Panc1 (cell line): ENCODE results near the gene H3-3A. TPM values are rescaled to one million over a fixed set of nuclear protein-coding genes. Genes with fewer than 3 reads are reported as not detected.

ENCODE experiments used
- ATAC-seq: fragments of 200-7000 bp; cut with Tn5 transposase; 2 replicates; pipeline ENCODE4 v1.9.1; 2020; ENCODE audit warnings: mild to moderate bottlenecking, moderate library complexity
- BruUV-seq: library from RNA; stranded (reverse); fragments of 400-500 nt; replicated peaks from 2 replicates; lab custom pipeline; 2021; lab: Mats Ljungman, UMichigan
- CTCF ChIA-PET: fragments of 300-600 bp; sonication (Branson Sonifier 250); formaldehyde crosslinking; loops from one replicate; lab custom pipeline; 2022; ENCODE audit warnings: antibody characterized with exemption; lab: Charles Lee
- POLR2A ChIA-PET: fragments of 300-600 bp; sonication (Branson Sonifier 250); formaldehyde crosslinking; loops from one replicate; lab custom pipeline; 2022; ENCODE audit warnings: antibody characterized with exemption; lab: Charles Lee
- DNase-seq: peaks from one replicate; pipeline ENCODE4 v3.0.0-alpha.2; 2010; ENCODE audit warnings: low read depth, low spot score
- H3K27ac ChIP-seq: 2 replicates; pipeline ENCODE4 v1.5.1; 2011; ENCODE audit warnings: mild to moderate bottlenecking, low read length, inconsistent platforms
- H3K27me3 ChIP-seq: fragments of 200-500 bp; sonication (Bioruptor generic); 2 replicates; pipeline ENCODE4 v1.6.0; 2014; ENCODE audit warnings: low read length, inconsistent platforms; ENCODE audit not compliant: control insufficient read depth, insufficient read depth
- H3K36me3 ChIP-seq: fragments of 200-500 bp; sonication (Bioruptor generic); 2 replicates; pipeline ENCODE4 v1.5.1; 2014; ENCODE audit warnings: inconsistent platforms, mild to moderate bottlenecking, low read length, moderate library complexity; ENCODE audit not compliant: control insufficient read depth, insufficient read depth
- H3K4me1 ChIP-seq: 2 replicates; pipeline ENCODE4 v1.5.1; 2011; ENCODE audit warnings: inconsistent platforms, mild to moderate bottlenecking, low read length, moderate library complexity; ENCODE audit not compliant: control insufficient read depth, insufficient read depth
- H3K4me3 ChIP-seq, 2 experiments: 2 replicates each; pipeline ENCODE4 v1.5.1; 2011 to 2012; ENCODE audit warnings: low read depth in 2 of 2, low read length in 2 of 2, mild to moderate bottlenecking in 2 of 2, inconsistent platforms in 1 of 2, moderate library complexity in 1 of 2
- H3K9me3 ChIP-seq: fragments of 200-500 bp; sonication (Bioruptor generic); 2 replicates; pipeline ENCODE4 v1.5.1; 2014; ENCODE audit warnings: low read depth, mild to moderate bottlenecking, inconsistent platforms, low read length, moderate library complexity; ENCODE audit not compliant: control insufficient read depth, insufficient read depth
- CTCF ChIP-seq: fragments of 450-650 bp; IDR thresholded peaks from 2 replicates; pipeline ENCODE4 v1.5.1; 2017; ENCODE audit warnings: mild to moderate bottlenecking
- POLR2AphosphoS5 ChIP-seq: IDR thresholded peaks from 2 replicates; pipeline ENCODE4 v1.6.1; 2012; ENCODE audit warnings: mild to moderate bottlenecking, low read depth, low read length, moderate library complexity
- REST ChIP-seq, 2 experiments: IDR thresholded peaks; 2 replicates each; pipeline ENCODE4 v1.6.1; 2011 to 2012; ENCODE audit warnings: low read depth in 2 of 2, control low read depth in 1 of 2, low read length in 1 of 2, mild to moderate bottlenecking in 1 of 2, moderate library complexity in 1 of 2; ENCODE audit not compliant: insufficient read depth in 1 of 2
- SIN3A ChIP-seq: IDR thresholded peaks from 2 replicates; pipeline ENCODE4 v1.6.1; 2012; ENCODE audit warnings: low read depth, mild to moderate bottlenecking, low read length, moderate library complexity, borderline replicate concordance; ENCODE audit not compliant: insufficient read depth
- TCF7L2 ChIP-seq: IDR thresholded peaks from 2 replicates; pipeline ENCODE4 v1.6.1; 2011; ENCODE audit warnings: mild to moderate bottlenecking, low read depth, low read length, inconsistent platforms
- in situ Hi-C: cut with HindIII; loops from 2 replicates; pipeline ENCODE4 v1.10.0; 2016; ENCODE audit warnings: low sequenced_read_pairs, low pct_unique_long_range_greater_than_20kb
- intact Hi-C: fragments of 100-400 bp; cut with micrococcal nuclease; formaldehyde crosslinking; loops from one replicate; pipeline ENCODE4 v1.10.0; 2022; ENCODE audit not compliant: unreplicated experiment
- total RNA-seq: library from RNA; stranded (reverse); gene quantifications from one replicate; pipeline ENCODE4 v1.2.1, GENCODE V29; 2021; ENCODE audit not compliant: unreplicated experiment

Gene H3-3A
- total RNA-seq, 1 experiment from 2014 or later: 404 TPM

- Histone ChIP-seq H3K27ac (no peak overlapping the region), H3K4me1 (no peaks in the 10 kb centered on the region), H3K27me3 (no peaks in the 10 kb centered on the region), H3K4me3 (no peak overlapping the region), H3K36me3 (no peaks in the 10 kb centered on the region), H3K9me3 (no peaks in the 10 kb centered on the region)
- ChIA-PET CTCF (no interaction called here), POLR2A (interaction anchor here (0.9 kb wide), 1 partner anchor 30 kb away, joined by 3 read pairs; no protein-coding TSS in a partner anchor)
- TF ChIP-seq TCF7L2 (no peak), REST (IDR thresholded peaks at IDR 0.05; ENCODE audit: insufficient read depth in 1 of 2, low read depth in 2 of 2, low read length in 1 of 2) (no peak), SIN3A (no peak), POLR2AphosphoS5 (no peak), CTCF (no peak)
- DNase-seq (no peak), ATAC-seq (no peak)
- intact Hi-C loops: loop anchor here (10.0 kb wide), 1 partner anchor 728 kb away; no protein-coding TSS in a partner anchor
- no TSS peak for BruUV-seq
- in situ Hi-C loops: no loop called here
These were observed 35.7 kb upstream of the H3-3A start for GRCh38 chr1:226026833-226027232.

- no peaks in the 10 kb centered on the region for H3K4me1 ChIP-seq
- ChIA-PET CTCF (no interaction called here), POLR2A (interaction anchor here (0.9 kb wide), 1 partner anchor 29 kb away, joined by 3 read pairs; no protein-coding TSS in a partner anchor)
- no peak overlapping the region for H3K27ac ChIP-seq
- in situ Hi-C loops: no loop called here
- DNase-seq (no peak), ATAC-seq (no peak)
- no TSS peak for BruUV-seq
- H3K4me3 ChIP-seq: no peak overlapping the region
- intact Hi-C loops: loop anchor here (10.0 kb wide), 1 partner anchor 727 kb away; no protein-coding TSS in a partner anchor
- H3K27me3 ChIP-seq: no peaks in the 10 kb centered on the region
- no peaks in the 10 kb centered on the region for H3K36me3 ChIP-seq
- H3K9me3 ChIP-seq: no peaks in the 10 kb centered on the region
- TF ChIP-seq TCF7L2 (no peak), CTCF (no peak), POLR2AphosphoS5 (no peak), SIN3A (no peak), REST (IDR thresholded peaks at IDR 0.05; ENCODE audit: insufficient read depth in 1 of 2, low read depth in 2 of 2, low read length in 1 of 2) (no peak)
These were observed 34.8 kb upstream of the H3-3A start for GRCh38 chr1:226027538-226028217.
